ENCODE results near the gene KCNJ11.

The KCNJ11 gene

DNA sequence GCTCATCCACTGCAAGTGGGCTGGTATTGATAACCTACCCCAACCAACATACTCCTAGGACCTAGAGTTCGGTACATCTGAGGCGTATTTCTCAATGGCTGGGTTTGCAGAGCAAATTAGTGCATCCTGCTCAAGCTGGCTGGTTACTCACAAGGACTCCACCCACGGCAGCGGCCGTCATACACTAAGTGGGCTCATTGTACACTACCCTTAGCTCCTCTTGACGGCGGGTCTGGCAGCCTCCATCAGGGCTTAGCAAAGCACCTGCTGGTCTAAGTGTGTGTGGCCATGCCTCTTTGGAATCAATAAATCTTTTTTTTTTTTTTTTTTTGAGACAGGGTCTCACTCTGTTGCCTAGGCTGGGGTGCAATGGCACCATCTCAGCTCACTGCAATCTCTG, 20.2 kb upstream of the KCNJ11 start:
- DNase-seq (ENCODE audit: low read depth, low spot score) = no peak

- no peak for DNase-seq (ENCODE audit: low read depth, low spot score)
Observed at GRCh38 chr11:17408026-17408425, 19.6 kb upstream of the KCNJ11 start.

- no peak for DNase-seq (ENCODE audit: low read depth, low spot score)
Observed at GRCh38 chr11:17407575-17407974, 19.1 kb upstream of the KCNJ11 start.

- no peak for DNase-seq (ENCODE audit: low read depth, low spot score)
Observed at GRCh38 chr11:17406818-17407149, 18.3 kb upstream of the KCNJ11 start.

DNA sequence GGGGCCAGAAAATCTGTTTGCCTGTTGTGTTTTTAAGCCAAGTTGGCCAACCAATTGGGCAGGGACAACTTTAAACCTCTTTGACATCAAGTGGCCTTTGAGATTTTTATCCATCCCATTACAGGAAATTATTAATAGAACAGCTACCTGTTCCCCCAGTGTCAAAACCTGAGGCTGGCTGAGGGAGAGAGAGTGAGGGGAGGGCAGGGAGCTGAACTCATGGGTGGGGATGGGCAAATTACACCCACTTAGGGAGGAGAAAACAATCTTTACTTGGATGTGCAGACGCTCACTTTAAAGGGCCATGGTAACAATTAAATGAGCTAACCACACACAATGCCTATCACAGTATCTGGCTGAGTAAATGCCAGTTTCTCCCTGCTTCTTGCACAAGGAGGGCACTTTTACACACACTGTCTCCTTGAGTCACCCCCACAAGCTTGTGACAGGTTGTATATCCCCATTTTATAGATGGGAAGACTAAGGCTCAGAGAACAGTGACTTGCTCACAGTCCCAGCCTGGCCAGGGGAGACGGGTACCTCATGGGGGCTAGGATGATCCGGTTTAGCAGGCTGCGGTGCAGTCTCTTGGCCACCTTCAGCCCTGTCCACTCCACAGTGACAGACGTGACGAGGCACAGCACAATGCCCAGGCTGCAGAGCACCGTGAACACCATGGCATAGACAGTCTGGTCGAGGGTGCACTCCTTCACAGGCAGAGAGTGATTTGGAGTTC, 17.8 kb upstream of the KCNJ11 start:
- DNase-seq (ENCODE audit: low read depth, low spot score) = no peak

GRCh38 chr11:17405232-17406005, 17.0 kb upstream of the KCNJ11 start:
- DNase-seq (ENCODE audit: low read depth, low spot score) = no peak

GRCh38 chr11:17403980-17404759, 15.7 kb upstream of the KCNJ11 start:
- DNase-seq (ENCODE audit: low read depth, low spot score) = no peak

DNA sequence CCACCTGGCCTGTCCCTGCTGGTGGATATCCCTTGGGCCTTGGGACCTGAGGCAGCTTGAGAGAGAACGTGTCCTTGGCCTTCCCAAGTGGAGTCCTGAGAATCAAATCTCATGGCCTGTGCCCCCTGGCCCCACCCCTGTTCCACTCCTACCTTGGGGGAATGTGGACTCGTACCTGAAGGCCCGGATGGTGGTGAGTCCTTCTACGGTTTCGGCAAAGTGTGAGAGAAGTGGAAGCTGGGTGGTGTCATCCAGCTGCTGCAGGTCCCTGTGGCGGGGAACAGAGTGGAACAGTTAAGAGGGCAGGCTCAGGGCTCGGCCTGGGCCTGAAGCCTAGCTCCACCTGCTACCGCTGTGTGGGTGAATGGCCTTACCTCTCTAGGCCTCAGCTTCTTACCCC, 14.0 kb upstream of the KCNJ11 start:
- no peak for DNase-seq (ENCODE audit: low read depth, low spot score)

DNA sequence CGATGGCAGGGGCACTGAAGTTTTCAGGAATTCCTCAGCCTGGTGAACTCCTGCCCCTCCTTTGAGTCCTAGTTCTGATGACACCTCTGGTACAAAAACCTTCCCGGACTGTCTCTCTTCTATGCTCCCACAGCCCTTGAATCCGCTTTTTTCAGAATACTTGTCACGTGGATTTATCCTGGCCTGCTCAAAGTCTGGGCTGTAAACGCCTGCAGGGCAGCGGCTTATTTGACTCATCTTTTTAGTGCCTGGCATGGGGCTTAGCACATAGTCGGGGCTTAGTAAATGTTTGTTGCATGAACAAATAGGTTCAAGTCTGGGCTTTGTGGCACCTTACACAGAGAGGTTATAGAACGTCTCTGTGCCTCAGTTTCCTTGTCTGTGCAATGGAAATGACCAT, 13.4 kb upstream of the KCNJ11 start:
- DNase-seq (ENCODE audit: low read depth, low spot score) = no peak

DNA sequence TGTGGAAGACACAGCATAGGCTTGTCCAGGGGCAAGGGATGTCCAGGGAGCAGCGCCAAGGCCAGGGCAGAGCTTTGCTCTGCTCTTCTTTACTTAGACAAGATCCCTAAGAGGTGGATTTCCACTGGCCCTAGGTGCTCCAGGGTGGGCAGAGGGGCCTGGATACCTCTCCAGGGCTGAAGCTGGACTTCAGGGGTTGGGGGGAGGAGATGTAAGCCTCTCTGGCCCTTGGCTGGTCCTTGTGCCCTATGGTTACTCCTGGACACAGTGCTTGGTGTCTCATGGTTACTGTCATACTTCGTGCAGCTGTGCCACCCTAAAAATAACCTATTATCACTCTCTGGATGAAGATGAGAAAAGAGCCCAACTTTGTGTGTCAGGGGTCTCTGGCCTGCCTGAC, 12.9 kb upstream of the KCNJ11 start:
- no peak for DNase-seq (ENCODE audit: low read depth, low spot score)

GRCh38 chr11:17400048-17400775, 11.8 kb upstream of the KCNJ11 start:
- no peak for DNase-seq (ENCODE audit: low read depth, low spot score)

DNA sequence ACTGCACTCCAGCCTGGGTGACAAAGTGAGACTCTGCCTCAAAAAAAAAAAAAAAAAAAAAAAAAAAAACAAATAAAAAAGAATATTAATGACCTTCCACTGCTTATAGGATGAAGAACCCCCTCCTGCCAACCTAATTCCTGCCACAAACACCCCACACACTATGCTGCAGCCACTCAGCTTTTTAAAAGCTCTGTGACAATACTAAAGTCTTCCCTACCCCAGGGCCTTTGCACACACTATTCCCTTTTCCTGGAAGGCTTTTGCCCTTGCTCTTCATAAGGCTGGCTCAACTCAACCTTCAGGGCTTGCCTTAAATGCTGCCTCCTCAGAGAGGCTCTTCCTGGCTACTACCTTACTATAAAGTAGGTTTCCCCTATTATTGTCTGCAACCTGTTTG, 10.8 kb upstream of the KCNJ11 start:
- DNase-seq (ENCODE audit: low read depth, low spot score) = no peak

DNA sequence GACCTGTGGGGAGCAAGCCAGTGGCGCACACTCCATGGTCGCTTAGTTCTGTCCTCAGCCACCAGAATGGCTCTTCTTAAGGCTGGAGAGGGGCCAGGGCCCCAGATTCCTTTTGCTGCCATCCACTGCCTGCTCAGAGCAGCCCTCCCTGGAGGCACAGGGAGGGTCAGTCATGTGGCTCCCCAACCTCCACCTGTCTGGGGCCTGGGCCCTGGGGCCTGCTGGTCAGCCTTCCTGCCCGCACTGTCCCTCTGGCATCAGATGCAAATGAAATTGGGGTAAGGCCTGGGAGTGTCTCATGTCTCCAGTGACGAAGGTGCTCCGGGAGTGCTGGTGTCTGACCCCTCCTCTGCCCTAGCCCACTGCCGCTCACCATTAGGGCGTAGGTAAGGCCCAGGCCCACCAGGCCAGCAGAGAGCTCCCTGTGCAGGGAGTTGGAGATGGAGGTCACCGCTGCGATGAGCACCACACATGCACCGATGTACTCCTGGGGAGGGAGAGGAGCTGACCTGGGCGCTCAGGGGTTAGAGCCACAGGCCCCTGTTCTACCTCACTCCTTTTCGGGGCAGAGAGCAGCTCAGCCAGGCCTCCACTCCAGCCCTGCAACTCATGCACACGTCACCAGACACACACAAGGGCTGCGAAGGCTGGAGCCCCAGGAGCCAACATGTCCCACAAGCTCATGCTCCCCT, 9.0 kb upstream of the KCNJ11 start:
- DNase-seq (ENCODE audit: low read depth, low spot score) = no peak

- DNase-seq (ENCODE audit: low read depth, low spot score) = no peak
Observed at GRCh38 chr11:17396598-17397310, 8.3 kb upstream of the KCNJ11 start.

GRCh38 chr11:17395978-17396377, 7.5 kb upstream of the KCNJ11 start:
- no peak for DNase-seq (ENCODE audit: low read depth, low spot score)

DNA sequence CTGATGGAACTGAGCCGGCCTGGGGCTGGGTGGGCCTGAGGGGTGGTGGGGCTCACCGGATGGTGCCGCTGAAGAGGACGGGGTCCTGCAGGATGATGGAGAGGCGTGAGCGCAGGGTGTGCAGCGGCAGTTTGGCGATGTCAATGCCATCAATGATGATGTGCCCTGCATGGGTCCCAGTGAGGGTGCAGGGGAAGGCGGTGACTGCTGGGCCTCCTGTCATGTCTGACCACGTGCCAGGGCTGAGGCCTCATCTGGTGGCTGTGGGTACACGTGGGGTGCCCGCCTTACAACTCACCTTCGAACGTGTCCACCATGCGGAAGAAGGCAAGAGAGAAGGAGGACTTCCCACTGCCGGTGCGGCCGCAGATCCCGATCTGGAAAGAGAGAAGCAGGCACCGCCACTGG, 7.1 kb upstream of the KCNJ11 start:
- no peak for DNase-seq (ENCODE audit: low read depth, low spot score)

DNA sequence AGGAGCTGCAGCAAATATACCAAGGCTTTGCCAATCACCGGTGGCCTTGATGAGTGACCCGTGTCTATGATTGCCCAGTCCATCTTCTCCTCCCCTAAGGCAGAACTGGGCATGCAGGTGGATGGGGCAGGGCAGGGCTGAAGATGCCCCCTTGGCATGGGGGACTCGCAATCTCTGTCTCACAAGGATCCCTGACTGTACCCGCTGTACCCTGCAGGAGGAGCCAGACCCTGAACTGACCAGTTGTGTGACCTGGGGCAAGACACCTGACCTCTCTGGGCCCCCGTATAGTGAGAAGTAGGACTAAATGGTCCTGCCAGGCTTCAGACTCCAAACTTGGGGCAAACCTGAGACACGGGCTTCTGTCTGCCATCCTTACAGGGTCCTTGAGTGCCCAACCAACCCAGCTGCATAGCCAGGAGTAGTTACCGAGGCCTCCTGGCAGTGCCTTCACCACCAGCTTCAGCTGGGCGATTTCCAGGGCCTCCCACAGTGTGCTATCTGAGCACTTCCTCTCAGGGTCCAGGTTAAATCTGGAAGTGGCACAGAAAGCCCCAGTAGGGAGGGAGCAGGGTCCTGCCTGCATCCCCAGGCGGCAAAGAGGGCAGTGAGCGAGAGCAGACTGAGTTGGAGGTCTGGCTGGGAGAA, 6.4 kb upstream of the KCNJ11 start:
- no peak for DNase-seq (ENCODE audit: low read depth, low spot score)

DNA sequence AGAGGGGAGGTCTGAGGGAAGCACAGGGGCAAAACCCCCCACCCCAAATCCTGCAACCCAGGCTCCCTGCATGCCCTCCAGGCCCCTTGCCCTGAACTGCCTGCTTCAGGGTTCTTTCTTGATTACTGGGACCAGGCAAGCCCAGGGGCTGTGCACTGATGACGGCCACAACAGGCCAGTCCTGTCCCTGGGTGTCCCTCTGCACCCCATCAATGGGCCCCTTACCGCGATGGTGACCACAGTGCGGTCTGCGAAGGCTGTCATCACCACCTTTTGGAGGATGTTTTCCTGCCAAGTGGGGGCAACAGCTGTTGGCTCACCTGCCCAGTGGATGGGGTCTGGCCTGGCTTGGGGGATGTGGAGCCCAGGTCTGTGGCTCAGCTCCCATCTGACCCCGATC, 5.0 kb upstream of the KCNJ11 start:
- DNase-seq (ENCODE audit: low read depth, low spot score) = no peak

GRCh38 chr11:17392872-17393271, 4.4 kb upstream of the KCNJ11 start:
- no peak for DNase-seq (ENCODE audit: low read depth, low spot score)

Data from smooth muscle cell of the brain vasculature (primary cell).